HG02588 (cell line): ENCODE results near the gene UFC1.
A peak's percentile ranks its signal among the peaks of the same experiment; 100 is the strongest.

Experiments used
- ATAC-seq: cut with Tn5 transposase; IDR thresholded peaks from one replicate; pipeline ENCODE4 v1.9.1; 2021; ENCODE audit warnings: mild to moderate bottlenecking, moderate library complexity; ENCODE audit not compliant: unreplicated experiment

The UFC1 gene

GRCh38 chr1:161133220-161133740 is 20.5 kb upstream of the UFC1 start:
- ATAC-seq = no peak

- ATAC-seq = no peak
These were observed 15.9 kb upstream of the UFC1 start for GRCh38 chr1:161137881-161138280.

GRCh38 chr1:161138431-161138830 is 15.3 kb upstream of the UFC1 start:
- ATAC-seq = no peak

DNA sequence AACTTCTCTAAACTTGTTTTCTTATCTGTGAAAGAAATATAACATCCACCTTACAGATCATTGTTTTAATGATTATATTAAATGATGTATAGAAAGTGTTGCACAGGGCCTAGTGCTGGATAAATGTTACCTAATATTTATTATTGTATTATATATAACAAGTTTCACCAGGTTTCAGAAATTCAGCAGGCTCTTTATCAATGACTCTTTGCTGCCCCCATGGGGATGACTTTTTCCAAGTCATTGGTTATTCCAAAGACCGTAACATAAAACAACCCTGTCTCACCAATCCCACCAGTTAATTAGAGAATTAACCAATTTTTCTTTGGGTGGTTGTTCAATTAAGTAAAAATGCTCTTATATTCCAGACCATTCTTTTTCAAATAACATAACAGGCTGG is 14.0 kb upstream of the UFC1 start:
- ATAC-seq = no peak

GRCh38 chr1:161140755-161141400 is 12.9 kb upstream of the UFC1 start:
- ATAC-seq = no peak

GRCh38 chr1:161145832-161146231 is 7.9 kb upstream of the UFC1 start:
- ATAC-seq = no peak

DNA sequence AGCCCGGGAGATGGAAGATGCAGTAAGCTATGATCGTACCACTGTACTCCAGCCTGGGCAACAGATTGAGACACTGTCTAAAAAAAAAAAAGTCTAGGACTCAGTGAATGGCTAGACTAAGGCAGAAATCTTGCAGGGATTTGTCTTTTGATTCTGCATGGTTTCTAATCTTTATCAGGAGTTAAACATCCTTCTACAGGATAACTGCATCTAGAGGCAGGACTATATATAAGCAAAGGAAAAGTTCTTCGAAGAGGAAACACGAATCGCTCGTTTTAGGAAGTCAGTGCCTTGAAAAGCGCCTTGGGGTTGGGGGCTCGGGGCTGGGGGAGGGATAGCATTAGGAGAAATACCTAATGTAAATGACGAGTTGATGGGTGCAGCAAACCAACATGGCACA is 602 bp upstream of the UFC1 start:
- ATAC-seq = no peak

- ATAC-seq = no peak
These were observed 4.1 kb downstream of the UFC1 start for GRCh38 chr1:161157867-161158266.

DNA sequence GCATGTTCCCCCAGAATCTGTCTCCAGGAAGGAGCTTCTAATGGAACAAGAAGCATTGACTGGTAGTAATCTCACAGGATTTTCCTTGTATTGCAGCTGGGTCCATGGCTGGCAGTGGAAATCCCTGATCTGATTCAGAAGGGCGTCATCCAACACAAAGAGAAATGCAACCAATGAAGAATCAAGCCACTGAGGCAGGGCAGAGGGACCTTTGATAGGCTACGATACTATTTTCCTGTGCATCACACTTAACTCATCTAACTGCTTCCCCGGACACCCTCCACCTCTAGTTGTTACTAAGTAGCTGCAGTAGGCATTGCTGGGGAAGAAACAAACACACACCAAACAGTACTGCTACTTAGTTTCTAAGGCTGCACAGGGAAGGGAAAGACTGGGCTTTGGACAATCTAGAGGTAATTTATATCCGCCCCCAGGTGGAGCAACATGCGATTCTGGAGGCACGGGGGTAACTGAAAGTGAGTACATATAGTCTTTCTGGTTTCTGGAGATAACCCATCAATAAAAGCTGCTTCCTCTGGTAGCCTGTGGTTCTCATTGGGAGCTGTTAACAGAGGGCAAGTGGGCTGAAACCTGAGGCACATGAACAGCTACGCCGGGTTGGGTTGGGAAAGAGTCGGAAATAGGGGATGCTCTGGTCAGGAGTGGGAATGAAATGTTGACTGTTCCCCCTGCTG is 4.7 kb downstream of the UFC1 start:
- peak; percentile 2 for ATAC-seq

- ATAC-seq = peak; percentile 78
These were observed 5.5 kb downstream of the UFC1 start, which contains the start of gene USP21 for GRCh38 chr1:161159087-161159912. TSS of gene USP21 (plus strand) at chr1:161159500. CDS start at chr1:161160641, 1,141 bp downstream.

DNA sequence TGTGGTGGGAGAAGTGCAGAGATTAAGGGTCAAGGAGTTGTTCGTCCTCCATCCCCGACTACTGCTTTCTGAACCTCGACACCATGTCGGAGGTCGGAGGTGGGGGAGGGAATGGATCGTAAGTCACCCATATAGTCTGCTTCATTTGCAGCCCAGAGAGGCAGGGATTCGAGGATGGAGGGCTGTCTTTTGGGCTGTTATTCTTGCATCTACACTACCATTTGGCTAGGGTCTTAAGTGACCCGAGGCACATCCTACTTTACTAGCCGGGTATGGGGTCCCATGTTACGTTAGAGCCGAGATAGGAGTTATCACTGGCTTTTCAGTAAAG is 6.1 kb downstream of the UFC1 start:
- ATAC-seq = peak; percentile 2

DNA sequence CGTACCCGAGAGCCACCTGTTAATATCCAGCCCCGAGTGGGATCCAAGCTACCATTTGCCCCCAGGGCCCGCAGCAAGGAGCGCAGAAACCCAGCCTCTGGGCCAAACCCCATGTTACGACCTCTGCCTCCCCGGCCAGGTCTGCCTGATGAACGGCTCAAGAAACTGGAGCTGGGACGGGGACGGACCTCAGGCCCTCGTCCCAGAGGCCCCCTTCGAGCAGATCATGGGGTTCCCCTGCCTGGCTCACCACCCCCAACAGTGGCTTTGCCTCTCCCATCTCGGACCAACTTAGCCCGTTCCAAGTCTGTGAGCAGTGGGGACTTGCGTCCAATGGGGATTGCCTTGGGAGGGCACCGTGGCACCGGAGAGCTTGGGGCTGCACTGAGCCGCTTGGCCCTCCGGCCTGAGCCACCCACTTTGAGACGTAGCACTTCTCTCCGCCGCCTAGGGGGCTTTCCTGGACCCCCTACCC is 6.9 kb downstream of the UFC1 start:
- ATAC-seq = no peak

- no peak for ATAC-seq
These were observed 7.9 kb downstream of the UFC1 start for GRCh38 chr1:161161652-161162051.

DNA sequence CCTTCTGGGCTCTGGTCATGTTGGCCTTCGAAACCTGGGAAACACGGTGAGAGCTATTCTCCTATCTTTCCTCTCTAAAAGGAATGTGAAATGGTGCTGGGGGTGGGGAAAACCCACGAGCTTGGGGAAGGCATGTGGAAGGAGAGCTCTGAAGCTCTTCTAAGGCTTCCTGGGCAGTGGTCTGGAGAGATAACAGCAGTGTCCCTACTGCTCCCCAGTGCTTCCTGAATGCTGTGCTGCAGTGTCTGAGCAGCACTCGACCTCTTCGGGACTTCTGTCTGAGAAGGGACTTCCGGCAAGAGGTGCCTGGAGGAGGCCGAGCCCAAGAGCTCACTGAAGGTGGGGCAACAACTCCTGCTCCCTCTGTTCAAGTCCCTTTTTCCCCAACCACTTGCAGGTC is 8.3 kb downstream of the UFC1 start:
- no peak for ATAC-seq

GRCh38 chr1:161162806-161163205 is 9.0 kb downstream of the UFC1 start:
- ATAC-seq = no peak

DNA sequence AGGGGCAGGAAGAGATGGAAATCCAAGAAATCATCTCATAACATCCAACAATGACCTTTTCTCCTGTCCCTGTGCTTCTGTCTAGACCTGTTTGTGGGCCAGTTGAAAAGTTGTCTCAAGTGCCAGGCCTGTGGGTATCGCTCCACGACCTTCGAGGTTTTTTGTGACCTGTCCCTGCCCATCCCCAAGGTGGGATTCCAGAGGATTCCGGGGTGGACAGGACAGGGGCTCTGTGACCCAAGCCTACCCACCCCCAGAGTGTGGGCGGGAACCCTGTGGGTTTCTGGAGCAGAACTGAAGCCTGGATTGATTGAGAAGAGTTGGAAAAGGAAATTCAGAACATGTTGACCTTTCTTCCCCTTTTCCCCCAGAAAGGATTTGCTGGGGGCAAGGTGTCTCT is 10.0 kb downstream of the UFC1 start:
- ATAC-seq = no peak

GRCh38 chr1:161164901-161165610 is 11.3 kb downstream of the UFC1 start:
- no peak for ATAC-seq

DNA sequence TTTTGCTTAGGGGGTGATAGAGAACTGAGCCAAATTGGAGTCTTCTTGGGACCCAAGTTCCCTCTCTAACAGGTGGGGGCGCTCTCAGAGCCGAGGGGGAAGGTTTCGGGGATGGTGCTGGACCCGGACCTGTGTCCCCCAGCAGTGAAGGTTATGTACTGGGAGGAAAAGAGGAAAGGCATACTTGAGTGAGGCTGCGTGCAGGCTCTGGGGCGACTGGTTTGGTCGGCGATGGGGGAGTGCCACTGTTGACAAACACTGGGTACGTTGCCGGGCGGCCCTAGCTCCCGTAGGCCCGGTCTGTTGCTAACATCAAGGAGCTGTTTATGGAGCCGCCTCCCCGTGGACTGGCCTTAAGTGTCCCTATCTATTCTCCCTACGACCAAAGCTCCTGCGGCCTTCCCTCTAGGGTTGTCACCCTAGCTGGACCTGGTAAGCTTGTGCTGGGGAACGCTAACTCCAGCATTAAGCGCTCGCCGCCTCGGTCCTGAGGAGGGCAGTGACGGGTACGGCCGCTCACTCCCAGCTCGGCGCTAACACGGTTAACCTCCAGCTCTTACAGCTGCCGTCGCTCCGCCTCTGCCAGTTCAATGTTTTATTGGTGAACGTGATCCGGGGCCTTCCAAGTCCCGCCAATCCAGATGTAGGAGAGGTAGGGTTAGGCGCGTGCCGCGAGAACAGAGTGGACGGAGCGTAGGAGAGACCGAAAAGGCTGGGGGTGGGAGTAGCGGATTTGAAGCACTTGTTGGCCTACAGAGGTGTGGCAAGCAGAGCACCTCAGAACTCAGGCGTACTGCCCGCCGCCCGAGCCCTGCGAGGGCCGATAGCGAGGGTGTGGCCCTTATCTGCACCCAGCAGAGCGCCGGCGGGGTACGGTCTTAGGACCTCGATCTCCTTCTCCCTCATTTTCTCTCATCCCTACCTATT is 12.2 kb downstream of the UFC1 start, which contains the start of gene PPOX:
Gene PPOX, plus strand, starts transcription at position 685 of the 927 bp plus-strand sequence. CDS start 422 bp downstream, outside the sequence.
- peak; percentile 92 for ATAC-seq

DNA sequence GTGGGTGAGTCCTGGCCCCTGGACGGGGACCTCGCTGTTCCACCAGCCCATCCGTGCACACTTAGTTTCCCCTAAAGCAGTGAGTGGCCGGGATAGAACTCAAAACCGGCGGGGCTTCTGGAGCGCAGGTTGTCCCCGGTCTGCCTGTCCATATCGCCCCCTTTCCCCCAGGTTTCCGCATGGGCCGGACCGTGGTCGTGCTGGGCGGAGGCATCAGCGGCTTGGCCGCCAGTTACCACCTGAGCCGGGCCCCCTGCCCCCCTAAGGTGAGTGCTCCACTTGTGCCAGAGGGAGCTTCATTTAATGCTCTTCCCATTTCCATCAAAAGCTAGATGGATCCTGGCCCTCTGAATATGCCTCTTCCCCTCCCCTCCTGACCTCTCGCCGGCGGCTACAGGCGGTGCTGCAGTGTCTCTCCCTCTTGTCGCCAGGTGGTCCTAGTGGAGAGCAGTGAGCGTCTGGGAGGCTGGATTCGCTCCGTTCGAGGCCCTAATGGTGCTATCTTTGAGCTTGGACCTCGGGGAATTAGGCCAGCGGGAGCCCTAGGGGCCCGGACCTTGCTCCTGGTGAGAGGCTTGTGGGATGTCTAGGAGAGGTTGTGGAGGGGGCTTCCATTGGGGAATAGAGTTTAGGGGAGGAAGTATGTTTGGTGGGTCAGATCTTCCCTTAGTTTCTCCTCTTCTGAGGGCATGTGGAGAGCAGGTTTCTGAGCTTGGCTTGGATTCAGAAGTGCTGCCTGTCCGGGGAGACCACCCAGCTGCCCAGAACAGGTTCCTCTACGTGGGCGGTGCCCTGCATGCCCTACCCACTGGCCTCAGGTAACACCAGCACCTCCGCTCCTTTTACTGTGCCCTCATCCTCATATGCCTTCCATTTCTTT is 13.1 kb downstream of the UFC1 start:
- no peak for ATAC-seq
